NCI-H1694 (cell line): ENCODE results near the gene OR2T11.
A peak's percentile ranks its signal among the peaks of the same experiment; 100 is the strongest.
"Not testable (repeated sequence)": the region's sequence is repeated elsewhere in the genome, so short reads cannot be mapped to it uniquely, and the experiment has no call there.

Experiments used
- DNase-seq: peaks from one replicate; lab custom pipeline; 2025; lab: John Stamatoyannopoulos, UW

OR2T11 gene, protein sequence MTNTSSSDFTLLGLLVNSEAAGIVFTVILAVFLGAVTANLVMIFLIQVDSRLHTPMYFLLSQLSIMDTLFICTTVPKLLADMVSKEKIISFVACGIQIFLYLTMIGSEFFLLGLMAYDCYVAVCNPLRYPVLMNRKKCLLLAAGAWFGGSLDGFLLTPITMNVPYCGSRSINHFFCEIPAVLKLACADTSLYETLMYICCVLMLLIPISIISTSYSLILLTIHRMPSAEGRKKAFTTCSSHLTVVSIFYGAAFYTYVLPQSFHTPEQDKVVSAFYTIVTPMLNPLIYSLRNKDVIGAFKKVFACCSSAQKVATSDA

DNA sequence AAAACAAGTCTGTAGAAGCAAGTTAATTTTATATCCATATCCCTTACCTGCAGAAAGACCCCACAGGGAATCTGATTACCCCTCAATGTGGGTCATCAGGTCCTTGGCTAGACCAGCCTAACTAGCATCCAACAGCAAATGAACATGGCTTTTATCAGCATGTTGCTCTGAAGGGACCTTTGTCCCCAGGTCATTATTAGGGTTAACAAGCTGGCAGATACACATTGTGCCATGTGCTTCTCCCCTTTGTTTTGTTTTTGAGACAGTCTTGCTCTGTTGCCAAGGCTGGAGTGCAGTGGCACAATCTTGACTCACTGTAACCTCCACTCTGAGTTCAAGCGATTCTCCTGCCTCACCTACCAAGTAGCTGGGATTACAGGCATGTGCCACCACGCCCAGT lies at the start of gene OR2T11:
Gene OR2T11 (minus strand): TSS at position 101 of the 400 bp plus-strand sequence. CDS start 7,963 bp downstream, outside the sequence.
- DNase-seq, result not testable (repeated sequence)

DNA sequence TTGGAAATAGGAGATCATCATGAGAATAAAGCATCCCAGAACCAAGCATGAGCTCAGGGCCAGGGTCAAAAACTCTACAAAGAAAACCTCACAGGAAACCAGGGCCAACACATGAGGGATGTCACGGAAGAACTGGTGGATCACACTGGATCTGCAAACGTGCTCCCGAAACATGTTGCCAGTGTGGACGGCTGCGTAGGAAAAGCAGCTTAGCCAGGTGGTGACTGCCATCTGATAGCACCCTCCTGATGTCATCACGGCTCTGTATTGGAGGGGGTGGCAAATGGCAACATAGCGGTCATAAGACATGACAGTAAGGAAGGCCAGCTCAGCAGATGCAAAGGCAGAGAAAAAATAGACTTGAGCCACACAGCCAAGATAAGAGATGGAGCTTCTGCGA lies 46.8 kb upstream of the OR2T11 start:
- DNase-seq, result no peak

DNA sequence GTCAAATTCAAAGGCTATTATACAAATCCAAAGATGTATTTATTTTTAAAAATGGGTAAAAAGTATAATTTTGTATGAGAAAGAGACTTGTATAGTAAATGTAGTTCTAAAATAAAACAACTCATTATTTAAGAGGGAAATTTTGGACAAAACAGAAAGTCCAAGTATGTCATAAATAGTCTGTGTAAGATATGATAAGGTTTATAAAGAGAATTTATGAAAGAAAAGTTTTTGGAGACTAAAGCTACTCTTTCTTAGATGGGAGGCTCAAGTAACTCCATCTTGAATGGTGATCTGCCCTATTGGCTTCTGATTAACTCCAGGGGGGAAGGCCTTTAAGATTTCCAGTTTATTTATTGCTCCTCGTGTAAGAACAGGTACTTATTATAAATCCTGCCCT lies 35.1 kb upstream of the OR2T11 start:
- DNase-seq, result no peak

DNA sequence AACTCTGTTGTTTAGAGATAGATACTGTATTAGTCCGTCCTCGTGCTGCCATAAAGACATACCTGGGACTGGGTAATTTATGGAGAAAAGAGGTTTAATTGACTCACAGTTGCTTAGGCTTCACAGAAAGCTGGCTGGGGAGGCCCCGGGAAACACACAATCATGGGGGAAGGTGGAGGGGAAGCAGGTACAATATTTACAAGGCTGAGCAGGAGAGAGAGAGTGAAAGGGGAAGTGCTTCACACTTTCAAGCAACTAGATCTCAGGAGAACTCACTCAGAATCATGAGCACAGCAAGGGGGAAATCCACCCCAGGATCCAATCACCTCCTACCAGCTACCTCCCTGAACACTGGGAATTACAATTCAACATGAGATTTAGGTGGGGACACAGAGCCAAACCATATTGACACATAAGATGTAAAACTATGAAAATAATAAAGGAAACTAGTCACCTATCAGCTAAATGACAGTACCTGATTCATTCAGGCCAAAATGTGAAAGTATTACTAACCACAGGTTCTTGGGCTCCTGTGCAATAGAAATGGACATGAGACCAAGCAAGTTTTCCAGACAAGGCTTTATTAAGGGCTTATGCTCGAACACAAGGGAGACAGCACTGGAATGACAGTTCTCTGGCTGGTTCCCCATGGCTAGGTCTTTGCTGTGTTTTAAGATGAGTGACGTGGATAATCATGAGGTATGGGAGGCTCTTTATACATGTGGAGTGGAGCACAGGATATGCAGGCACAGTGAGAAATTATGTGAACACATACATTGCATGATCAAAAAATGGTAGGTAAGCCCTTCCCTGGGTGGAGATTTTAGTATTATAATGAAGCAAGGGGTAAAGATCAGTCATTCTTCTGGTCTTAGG lies 28.8 kb upstream of the OR2T11 start:
- not testable (repeated sequence) for DNase-seq

- not testable (repeated sequence) for DNase-seq
Observed at GRCh38 chr1:248656797-248657196, 21.9 kb upstream of the OR2T11 start.

DNA sequence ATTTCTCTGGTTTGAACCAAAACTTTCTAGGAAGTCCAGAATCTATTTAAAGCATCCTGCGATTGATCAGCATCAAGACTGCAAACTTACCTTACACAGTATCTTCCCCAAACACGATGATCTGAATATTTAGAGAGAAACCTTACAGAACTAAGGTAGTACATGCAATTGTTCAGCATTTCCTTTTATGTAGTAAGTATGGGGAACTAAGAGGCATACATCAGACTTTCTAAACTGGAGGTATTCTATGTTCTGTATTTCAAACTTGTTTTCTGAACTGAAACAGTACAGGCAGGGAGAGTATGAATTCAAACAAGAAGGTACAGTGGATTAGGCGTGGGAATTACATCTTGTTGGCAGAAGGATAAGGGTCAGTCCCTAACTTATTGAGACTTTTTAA lies 20.5 kb upstream of the OR2T11 start, which contains the start of gene OR2T27:
Gene OR2T27 (minus strand): TSS at position 175 of the 400 bp plus-strand sequence. CDS start 4,644 bp downstream, outside the sequence.
- DNase-seq, result not testable (repeated sequence)

GRCh38 chr1:248648770-248649536 lies 14.1 kb upstream of the OR2T11 start:
- not testable (repeated sequence) for DNase-seq

DNA sequence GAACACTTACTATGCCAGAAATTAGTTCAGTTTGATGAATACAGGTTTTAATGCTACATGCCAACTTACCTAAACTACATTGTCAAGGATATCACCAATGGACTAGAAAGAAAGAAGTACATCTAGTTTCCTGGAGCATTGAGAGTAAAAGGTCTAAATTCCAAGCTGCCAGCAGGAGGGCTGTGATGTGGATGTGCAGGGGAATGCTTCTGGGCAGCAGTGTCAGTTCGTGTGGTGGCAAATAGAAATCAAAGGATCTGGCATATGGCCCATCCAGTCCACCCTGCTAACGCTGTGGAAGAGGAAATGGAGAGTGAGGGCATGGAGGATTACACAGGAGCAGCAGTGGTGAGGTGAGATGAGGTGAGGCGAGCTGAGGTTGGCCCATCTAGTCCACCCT lies 10.3 kb upstream of the OR2T11 start, which contains the start of gene OR2T35:
Gene OR2T35 (minus strand): TSS at position 101 of the 400 bp plus-strand sequence. CDS start 6,020 bp downstream, outside the sequence.
- DNase-seq, result not testable (repeated sequence)

DNA sequence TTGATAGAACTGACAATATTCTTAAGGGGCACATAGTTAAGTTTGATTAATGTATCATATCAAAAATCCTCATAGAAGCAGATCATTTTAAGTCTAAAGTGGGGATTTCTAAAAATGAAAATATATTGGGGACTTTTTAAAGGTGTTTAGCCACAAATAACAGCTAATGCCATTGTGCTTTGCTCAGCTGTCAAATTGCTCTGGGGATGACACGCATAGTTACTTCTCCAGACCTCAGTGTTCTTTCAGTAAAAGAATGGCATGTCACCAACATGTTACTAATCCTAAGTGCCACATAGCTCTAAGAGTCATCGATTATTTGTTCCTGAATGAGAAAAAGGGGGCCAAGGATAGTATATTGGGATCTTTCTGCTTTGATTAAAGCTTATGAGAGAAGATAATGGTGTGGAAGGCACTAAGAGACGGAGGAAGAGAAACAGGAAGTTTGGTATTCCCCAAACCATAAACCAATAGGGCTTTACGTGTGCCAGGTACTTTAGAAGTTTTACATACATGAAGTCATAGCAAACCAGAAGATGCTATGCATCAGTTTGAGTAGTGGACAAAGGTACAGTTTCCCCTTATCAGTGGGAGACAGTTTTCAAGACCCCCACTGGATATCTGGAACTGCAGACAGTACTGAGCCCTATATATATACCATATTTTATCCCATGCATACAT lies 8.2 kb upstream of the OR2T11 start:
- DNase-seq, result not testable (repeated sequence)

DNA sequence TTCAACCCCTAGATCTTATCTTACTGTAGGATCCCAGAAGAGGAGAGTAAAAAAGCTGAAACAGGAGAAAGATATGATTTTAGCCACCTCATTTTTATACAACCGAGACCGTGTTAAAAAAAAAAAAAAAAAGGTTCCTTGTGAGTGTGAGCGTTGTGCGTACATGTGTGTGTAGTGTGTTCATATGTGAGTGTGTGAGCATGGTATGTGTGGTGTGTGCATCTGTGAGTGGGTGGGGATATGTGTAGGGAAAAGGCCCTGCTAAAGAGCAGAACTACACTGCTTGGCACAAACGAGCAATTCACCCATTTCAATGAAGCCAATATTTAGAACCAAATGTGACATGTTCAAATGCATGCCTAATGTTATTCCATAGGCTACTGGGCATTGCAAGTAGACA lies 6.7 kb upstream of the OR2T11 start:
- DNase-seq, result not testable (repeated sequence)

DNA sequence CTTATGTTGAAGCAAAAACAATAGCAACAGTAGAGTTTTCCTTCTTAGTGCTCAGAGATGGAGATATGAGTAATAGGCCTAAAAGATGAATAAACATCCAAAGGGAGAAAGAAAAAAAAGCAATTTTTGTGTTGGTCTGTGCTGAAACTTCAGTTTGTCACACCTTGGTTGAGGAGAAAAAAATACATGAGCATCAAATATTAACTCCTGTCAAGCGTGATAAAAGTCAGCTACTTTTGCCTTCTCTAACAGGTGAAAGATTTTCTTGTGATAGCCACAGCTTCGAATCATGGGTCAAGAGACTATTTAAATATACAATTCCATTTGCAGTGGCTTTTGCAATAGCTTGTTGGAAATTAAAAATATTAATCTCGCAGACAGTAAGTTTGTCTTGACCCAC lies 6.0 kb upstream of the OR2T11 start:
- not testable (repeated sequence) for DNase-seq

DNA sequence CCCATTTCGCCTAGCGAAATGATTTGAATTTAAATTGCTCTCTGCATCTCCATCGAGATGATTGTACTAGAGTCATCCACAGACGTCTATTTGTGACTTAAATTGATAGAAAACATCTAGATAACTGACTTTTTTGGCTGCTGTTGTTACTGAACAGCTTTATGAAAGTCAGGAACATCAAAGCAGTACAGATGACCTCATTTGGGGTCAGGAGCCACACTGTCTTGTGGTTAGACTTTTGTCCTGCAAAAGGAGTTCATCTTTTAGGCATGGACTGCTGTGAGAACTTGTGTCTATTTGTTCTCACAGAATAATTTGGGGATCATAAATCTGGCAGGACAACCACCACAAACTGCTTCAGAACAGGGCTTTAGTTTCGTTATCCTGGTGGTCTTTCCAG lies 4.8 kb upstream of the OR2T11 start:
- DNase-seq, result not testable (repeated sequence)

DNA sequence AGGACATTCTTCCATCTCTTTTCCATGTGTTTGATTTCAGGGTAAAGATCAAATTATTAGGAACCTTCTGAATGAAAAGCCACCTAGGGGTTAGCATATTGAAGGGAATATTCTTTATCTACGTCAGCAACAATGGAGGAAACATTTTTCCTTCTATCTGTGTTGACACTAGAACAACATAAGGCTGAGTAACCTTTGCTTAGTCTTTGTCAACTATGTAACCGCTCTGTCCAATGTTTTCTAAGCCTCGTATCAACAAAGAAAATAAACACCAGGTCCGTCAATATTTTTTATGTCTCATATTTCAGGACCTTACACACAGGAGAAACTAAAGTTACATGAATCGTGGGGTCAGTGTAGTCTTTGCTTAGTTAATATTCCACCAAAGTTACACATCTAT lies 1.7 kb upstream of the OR2T11 start:
- not testable (repeated sequence) for DNase-seq

DNA sequence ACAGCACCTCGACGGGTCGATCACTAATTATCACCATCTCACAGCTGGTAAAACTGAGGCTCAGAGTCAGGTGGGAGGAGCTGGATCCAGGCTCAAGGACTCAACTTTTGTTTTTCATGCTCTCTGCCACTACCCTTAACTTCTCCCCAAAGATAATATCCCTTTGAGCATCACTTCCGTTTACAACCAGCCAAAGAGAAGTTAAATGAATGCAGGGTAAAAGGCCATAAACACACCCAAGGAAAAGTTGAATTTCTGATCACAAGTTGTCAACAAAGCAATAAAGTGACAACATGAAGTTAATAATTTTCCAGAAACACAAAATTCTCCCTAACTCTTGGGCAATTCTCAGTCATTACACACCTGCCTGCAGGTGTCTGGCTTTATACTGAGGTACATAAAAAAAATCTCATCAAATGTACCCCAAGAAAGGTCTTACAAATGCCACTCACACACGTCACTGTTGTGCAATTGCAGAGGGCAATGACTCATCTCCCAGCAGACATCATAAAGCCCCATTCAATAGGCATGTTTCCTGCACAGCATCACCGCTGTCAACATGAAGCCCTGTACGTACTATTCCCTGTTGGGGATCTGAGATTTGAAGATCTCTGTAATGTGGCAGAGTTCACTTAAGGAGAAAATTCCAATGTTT lies 3.4 kb downstream of the OR2T11 start:
- DNase-seq, result no peak

DNA sequence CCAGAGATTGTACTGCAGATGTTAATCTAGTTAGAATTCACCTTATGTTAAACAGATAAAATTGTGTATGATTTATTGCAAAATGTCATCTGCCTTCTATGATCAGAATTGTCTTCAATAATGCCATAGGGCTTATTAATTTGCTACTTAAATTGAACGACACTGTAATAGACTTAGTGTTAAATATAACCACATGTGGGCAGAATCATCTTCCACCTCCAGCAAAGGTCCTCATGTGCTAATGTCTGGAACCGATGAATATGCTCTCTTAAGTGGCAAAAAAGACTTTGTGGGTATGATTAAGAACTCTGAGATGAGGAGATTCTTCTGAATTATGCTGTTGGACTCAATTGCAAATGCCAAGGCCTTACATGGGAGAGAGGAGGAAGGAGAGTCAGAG lies 4.3 kb downstream of the OR2T11 start:
- DNase-seq, result no peak

DNA sequence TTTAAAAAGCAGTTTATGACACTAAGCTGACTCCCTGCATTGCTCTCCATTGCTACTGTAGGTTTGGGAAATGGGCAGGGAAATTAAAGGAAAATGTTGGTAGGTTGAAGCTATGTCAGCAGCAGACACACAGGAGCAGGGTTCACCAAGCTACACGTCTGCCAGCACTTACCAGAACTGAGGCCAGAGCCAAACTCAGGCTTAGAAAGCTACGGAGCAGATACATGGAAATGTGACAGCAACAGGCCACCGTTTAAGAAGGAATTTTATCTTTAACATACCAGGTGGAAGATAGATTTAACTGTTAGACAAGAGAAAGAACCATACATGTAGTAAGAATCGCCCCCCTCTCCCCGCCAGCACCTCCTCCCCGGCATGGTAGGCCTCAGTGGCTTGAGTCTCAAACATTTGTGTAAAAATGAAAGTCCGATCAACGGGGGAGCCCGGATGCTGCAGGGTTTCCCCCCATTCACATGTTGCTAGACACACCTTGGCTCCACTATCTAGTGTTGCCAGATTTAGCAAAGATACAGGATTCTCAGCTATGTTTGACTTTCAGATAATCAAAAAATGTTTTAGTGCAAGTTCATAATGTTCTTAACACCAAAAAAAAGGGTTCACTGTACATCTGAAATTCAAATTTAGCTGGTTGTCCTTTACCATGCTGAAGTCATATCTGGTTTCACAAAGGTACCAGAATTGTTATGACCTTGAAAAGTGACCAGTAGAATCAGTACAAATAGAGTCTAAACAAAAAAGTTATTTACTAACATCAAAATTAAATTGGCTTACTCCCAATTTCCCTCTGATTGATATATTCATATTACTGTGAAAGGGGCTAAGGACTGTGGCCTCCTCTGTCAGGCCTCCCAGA lies 6.7 kb downstream of the OR2T11 start:
- no peak for DNase-seq

GRCh38 chr1:248625971-248626370 lies 8.9 kb downstream of the OR2T11 start:
- DNase-seq, result no peak

DNA sequence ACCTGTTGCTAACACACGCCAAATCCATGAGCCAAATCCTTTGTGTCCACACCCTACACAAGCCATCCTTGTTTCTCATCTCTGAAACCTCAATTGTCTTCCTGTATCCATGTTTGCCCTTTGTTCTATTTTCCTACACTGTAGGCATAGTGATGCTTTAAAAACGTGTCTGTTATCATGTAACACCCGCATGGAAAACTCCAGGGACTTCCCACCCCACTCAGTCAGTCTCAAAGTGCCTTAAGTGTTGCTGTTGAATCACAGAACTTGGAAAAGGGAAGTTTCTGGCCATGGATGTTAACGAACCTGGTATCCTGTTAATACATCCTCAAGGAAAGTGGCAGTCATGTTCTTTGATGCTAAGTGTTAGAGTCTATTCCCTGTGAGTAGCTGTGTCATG lies 9.7 kb downstream of the OR2T11 start:
- DNase-seq, result no peak

GRCh38 chr1:248622570-248623001 lies 12.3 kb downstream of the OR2T11 start:
- DNase-seq, result peak; percentile 36

GRCh38 chr1:248621770-248622169 lies 13.1 kb downstream of the OR2T11 start:
- no peak for DNase-seq
